MM.1S (cell line): ENCODE data around the gene VPS8.

ENCODE experiments used
- CTCF ChIP-seq: fragments of 300-600 bp; sonication (generic); IDR thresholded peaks from 2 replicates; pipeline ENCODE4 v1.5.1; 2016; ENCODE audit warnings: antibody characterized with exemption, low read length, mixed read lengths
- EZH2 ChIP-seq: fragments of 300-600 bp; sonication (generic); optimal IDR thresholded peaks from 2 replicates; pipeline ENCODE3; 2017; ENCODE audit warnings: low read depth, mild to moderate bottlenecking, antibody characterized with exemption, low read length, mixed read lengths

GRCh38 chr3:184813357-184813756 lies 1.4 kb downstream of the VPS8 start:
- no peak for TF ChIP-seq EZH2
- no peak for TF ChIP-seq CTCF
